WTC11 (cell line): Measurements from ENCODE around the gene BTNL9. TPM values are rescaled to one million over a fixed set of nuclear protein-coding genes. Genes with fewer than 3 reads are reported as not detected.

Experiments
- ATAC-seq: fragments of 200-7000 bp; cut with Tn5 transposase; 2 replicates; pipeline ENCODE4 v1.10.0; 2021; ENCODE audit warnings: mild to moderate bottlenecking, moderate library complexity
- CTCF ChIA-PET: fragments of 300-600 bp; sonication (Branson Sonifier 250); formaldehyde crosslinking; loops from one replicate; lab custom pipeline; 2021; ENCODE audit warnings: antibody characterized with exemption; lab: Charles Lee
- POLR2A ChIA-PET: fragments of 350-600 bp; sonication (Branson Sonifier 250); formaldehyde crosslinking; loops from one replicate; lab custom pipeline; 2021; ENCODE audit warnings: antibody characterized with exemption; lab: Charles Lee
- DNase-seq: peaks from one replicate; pipeline ENCODE4 v3.0.0; 2021; ENCODE audit warnings: low spot score
- H3K27ac Mint-ChIP-seq: 2 replicates; pipeline ENCODE4 v1.8.0; 2021; ENCODE audit warnings: mixed read lengths
- H3K27me3 Mint-ChIP-seq: 2 replicates; pipeline ENCODE4 v1.8.0; 2021; ENCODE audit warnings: low read depth, mild to moderate bottlenecking, moderate library complexity, mixed read lengths
- H3K36me3 Mint-ChIP-seq: 2 replicates; pipeline ENCODE4 v1.8.0; 2021; ENCODE audit warnings: mixed read lengths
- H3K4me1 Mint-ChIP-seq: 2 replicates; pipeline ENCODE4 v1.8.0; 2022; ENCODE audit warnings: mixed read lengths
- H3K4me3 Mint-ChIP-seq: 2 replicates; pipeline ENCODE4 v1.8.0; 2021; ENCODE audit warnings: mild to moderate bottlenecking, moderate library complexity, mixed read lengths
- H3K9me3 Mint-ChIP-seq: 2 replicates; pipeline ENCODE4 v1.8.0; 2021; ENCODE audit warnings: mixed read lengths
- EMX1 ChIP-seq: fragments of 250-450 bp; sonication (Bioruptor Pico); IDR thresholded peaks from 2 replicates; pipeline ENCODE4 v1.8.0; 2021; ENCODE audit warnings: mild to moderate bottlenecking
- FOXP1 ChIP-seq: sonication (generic); formaldehyde crosslinking; IDR thresholded peaks from 2 replicates; pipeline ENCODE4 v1.8.0; 2022; ENCODE audit warnings: missing genetic modification reagents, mild to moderate bottlenecking, moderate library complexity, borderline replicate concordance
- GTF2I ChIP-seq: fragments of 250-450 bp; sonication (Bioruptor Pico); conservative IDR thresholded peaks from 2 replicates; pipeline ENCODE4 v1.4.0; 2021; ENCODE audit warnings: mild to moderate bottlenecking
- IRF2 ChIP-seq: sonication (generic); formaldehyde crosslinking; IDR thresholded peaks from 2 replicates; pipeline ENCODE4 v1.8.0; 2022; ENCODE audit warnings: low read depth, missing genetic modification reagents, borderline replicate concordance
- KAT7 ChIP-seq: sonication (generic); formaldehyde crosslinking; IDR thresholded peaks from 2 replicates; pipeline ENCODE4 v1.8.1; 2023; ENCODE audit warnings: missing genetic modification reagents, mild to moderate bottlenecking, borderline replicate concordance
- NFATC4 ChIP-seq: fragments of 250-450 bp; sonication (Bioruptor Pico); IDR thresholded peaks from 2 replicates; pipeline ENCODE4 v1.9.0; 2021; ENCODE audit warnings: mild to moderate bottlenecking
- NFE2L1 ChIP-seq: sonication (generic); formaldehyde crosslinking; IDR thresholded peaks from 2 replicates; pipeline ENCODE4 v1.8.1; 2023; ENCODE audit warnings: missing genetic modification reagents
- NR2C2 ChIP-seq: sonication (generic); formaldehyde crosslinking; IDR thresholded peaks from 2 replicates; pipeline ENCODE4 v1.8.0; 2022; ENCODE audit warnings: mild to moderate bottlenecking, missing genetic modification reagents
- SMAD4 ChIP-seq: sonication (generic); formaldehyde crosslinking; IDR thresholded peaks from 2 replicates; pipeline ENCODE4 v1.8.0; 2022; ENCODE audit warnings: mild to moderate bottlenecking, missing genetic modification reagents
- TEAD4 ChIP-seq: sonication (generic); formaldehyde crosslinking; IDR thresholded peaks from 2 replicates; pipeline ENCODE4 v1.8.0; 2022; ENCODE audit warnings: mild to moderate bottlenecking, missing genetic modification reagents
- ZNF396 ChIP-seq: fragments of 250-450 bp; sonication (Bioruptor Pico); IDR thresholded peaks from 2 replicates; pipeline ENCODE4 v1.8.0; 2021; ENCODE audit warnings: mild to moderate bottlenecking, moderate library complexity, borderline replicate concordance
- ZNF671 ChIP-seq: fragments of 250-450 bp; sonication (Bioruptor Pico); IDR thresholded peaks from 2 replicates; pipeline ENCODE4 v1.8.0; 2021; ENCODE audit warnings: mild to moderate bottlenecking
- total RNA-seq: library from RNA; stranded (reverse); gene quantifications from 3 replicates; pipeline ENCODE4 v1.2.3, GENCODE V29; 2021
- TF ChIP-seq, protein P1 (sequence below): sonication (generic); formaldehyde crosslinking; IDR thresholded peaks from 2 replicates; pipeline ENCODE4 v1.8.1; 2022; ENCODE audit warnings: missing genetic modification reagents, borderline replicate concordance
- TF ChIP-seq, protein P2 (sequence below): sonication (generic); formaldehyde crosslinking; IDR thresholded peaks from 2 replicates; pipeline ENCODE4 v1.8.0; 2022; ENCODE audit warnings: missing genetic modification reagents
- TF ChIP-seq, protein P3 (sequence below): sonication (generic); formaldehyde crosslinking; IDR thresholded peaks from 2 replicates; pipeline ENCODE4 v1.8.0; 2023; ENCODE audit warnings: mild to moderate bottlenecking, missing genetic modification reagents
- TF ChIP-seq, protein P4 (sequence below): sonication (generic); formaldehyde crosslinking; IDR thresholded peaks from 2 replicates; pipeline ENCODE4 v1.8.1; 2022; ENCODE audit warnings: mild to moderate bottlenecking, missing genetic modification reagents, moderate library complexity, borderline replicate concordance
- TF ChIP-seq, protein P5 (sequence below): sonication (generic); formaldehyde crosslinking; IDR thresholded peaks from 2 replicates; pipeline ENCODE4 v1.8.1; 2023; ENCODE audit warnings: mild to moderate bottlenecking, missing genetic modification reagents, moderate library complexity
- TF ChIP-seq, protein P6 (sequence below): sonication (generic); formaldehyde crosslinking; IDR thresholded peaks from 2 replicates; pipeline ENCODE4 v1.8.1; 2022; ENCODE audit warnings: low read depth, missing genetic modification reagents, borderline replicate concordance
- TF ChIP-seq, protein P7 (sequence below): fragments of 250-450 bp; sonication (Bioruptor Pico); IDR thresholded peaks from 2 replicates; pipeline ENCODE4 v1.9.0; 2021; ENCODE audit warnings: mild to moderate bottlenecking, borderline replicate concordance

Gene BTNL9
- total RNA-seq, 1 experiment from 2014 or later: 3.4 TPM

DNA sequence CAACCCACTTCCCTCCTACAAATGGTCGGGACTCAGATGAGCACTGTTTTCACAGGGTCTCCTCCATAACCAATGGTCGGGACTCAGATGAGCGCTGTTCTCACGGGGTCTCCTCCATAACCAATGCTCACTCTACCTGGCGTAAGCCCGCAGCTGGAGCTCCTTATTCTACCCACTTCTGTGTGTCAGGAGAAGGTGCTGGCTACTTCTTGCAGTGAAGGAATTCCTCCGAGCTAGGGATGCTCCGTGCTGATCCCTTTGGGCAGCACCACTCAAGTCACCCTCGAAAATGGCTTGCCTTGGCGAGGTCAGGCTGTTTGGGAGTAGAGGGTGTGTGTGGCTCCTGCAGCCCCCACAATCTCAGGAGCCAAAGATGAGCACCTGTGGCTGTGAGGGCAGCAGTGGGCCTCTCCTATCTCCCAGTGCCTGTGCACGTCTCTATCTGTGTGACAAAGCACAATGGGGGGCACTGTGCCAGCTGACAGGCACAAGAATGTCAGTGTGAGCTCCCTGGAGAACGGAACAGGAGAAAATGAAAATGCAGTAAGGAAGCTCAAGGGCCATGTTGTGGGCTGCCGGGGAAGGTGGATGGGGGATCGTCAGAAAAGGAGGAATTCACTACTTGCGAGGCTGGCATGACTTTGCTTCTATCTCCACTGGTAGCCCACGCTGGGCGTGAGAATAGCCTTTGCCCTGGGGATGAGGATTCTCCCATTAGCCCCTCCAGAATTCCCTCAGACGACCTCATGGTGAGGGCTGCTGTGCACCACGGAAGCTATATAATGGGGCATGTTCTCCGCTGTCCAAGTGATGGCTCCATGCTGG is 3.9 kb upstream of the BTNL9 start:
- CTCF ChIA-PET: interaction anchor here (0.6 to 2.1 kb wide), 6 partner anchors 9 to 167 kb away, joined by 3 to 6 read pairs (median 3); no protein-coding TSS in a partner anchor
- peaks cover 13% of the 10 kb centered on the region for H3K27me3 Mint-ChIP-seq
- DNase-seq: no peak

More for the DNA sequence above, 3.9 kb upstream of the BTNL9 start:
- TF ChIP-seq EMX1 (CRISPR knock-in tag): no peak
- TF ChIP-seq KAT7 (CRISPR knock-in tag): no peak
- no peak for TF ChIP-seq IRF2 (CRISPR knock-in tag)
- TF ChIP-seq, protein P1, sequence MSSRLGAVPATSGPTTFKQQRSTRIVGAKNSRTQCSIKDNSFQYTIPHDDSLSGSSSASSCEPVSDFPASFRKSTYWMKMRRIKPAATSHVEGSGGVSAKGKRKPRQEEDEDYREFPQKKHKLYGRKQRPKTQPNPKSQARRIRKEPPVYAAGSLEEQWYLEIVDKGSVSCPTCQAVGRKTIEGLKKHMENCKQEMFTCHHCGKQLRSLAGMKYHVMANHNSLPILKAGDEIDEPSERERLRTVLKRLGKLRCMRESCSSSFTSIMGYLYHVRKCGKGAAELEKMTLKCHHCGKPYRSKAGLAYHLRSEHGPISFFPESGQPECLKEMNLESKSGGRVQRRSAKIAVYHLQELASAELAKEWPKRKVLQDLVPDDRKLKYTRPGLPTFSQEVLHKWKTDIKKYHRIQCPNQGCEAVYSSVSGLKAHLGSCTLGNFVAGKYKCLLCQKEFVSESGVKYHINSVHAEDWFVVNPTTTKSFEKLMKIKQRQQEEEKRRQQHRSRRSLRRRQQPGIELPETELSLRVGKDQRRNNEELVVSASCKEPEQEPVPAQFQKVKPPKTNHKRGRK (CRISPR knock-in tag): no peak
- TF ChIP-seq, protein P2, sequence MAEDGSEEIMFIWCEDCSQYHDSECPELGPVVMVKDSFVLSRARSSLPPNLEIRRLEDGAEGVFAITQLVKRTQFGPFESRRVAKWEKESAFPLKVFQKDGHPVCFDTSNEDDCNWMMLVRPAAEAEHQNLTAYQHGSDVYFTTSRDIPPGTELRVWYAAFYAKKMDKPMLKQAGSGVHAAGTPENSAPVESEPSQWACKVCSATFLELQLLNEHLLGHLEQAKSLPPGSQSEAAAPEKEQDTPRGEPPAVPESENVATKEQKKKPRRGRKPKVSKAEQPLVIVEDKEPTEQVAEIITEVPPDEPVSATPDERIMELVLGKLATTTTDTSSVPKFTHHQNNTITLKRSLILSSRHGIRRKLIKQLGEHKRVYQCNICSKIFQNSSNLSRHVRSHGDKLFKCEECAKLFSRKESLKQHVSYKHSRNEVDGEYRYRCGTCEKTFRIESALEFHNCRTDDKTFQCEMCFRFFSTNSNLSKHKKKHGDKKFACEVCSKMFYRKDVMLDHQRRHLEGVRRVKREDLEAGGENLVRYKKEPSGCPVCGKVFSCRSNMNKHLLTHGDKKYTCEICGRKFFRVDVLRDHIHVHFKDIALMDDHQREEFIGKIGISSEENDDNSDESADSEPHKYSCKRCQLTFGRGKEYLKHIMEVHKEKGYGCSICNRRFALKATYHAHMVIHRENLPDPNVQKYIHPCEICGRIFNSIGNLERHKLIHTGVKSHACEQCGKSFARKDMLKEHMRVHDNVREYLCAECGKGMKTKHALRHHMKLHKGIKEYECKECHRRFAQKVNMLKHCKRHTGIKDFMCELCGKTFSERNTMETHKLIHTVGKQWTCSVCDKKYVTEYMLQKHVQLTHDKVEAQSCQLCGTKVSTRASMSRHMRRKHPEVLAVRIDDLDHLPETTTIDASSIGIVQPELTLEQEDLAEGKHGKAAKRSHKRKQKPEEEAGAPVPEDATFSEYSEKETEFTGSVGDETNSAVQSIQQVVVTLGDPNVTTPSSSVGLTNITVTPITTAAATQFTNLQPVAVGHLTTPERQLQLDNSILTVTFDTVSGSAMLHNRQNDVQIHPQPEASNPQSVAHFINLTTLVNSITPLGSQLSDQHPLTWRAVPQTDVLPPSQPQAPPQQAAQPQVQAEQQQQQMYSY: no peak
- TF ChIP-seq ZNF396 (CRISPR knock-in tag): no peak
- TF ChIP-seq, protein P3, sequence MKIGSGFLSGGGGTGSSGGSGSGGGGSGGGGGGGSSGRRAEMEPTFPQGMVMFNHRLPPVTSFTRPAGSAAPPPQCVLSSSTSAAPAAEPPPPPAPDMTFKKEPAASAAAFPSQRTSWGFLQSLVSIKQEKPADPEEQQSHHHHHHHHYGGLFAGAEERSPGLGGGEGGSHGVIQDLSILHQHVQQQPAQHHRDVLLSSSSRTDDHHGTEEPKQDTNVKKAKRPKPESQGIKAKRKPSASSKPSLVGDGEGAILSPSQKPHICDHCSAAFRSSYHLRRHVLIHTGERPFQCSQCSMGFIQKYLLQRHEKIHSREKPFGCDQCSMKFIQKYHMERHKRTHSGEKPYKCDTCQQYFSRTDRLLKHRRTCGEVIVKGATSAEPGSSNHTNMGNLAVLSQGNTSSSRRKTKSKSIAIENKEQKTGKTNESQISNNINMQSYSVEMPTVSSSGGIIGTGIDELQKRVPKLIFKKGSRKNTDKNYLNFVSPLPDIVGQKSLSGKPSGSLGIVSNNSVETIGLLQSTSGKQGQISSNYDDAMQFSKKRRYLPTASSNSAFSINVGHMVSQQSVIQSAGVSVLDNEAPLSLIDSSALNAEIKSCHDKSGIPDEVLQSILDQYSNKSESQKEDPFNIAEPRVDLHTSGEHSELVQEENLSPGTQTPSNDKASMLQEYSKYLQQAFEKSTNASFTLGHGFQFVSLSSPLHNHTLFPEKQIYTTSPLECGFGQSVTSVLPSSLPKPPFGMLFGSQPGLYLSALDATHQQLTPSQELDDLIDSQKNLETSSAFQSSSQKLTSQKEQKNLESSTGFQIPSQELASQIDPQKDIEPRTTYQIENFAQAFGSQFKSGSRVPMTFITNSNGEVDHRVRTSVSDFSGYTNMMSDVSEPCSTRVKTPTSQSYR (CRISPR knock-in tag): no peak
- TF ChIP-seq, protein P4, sequence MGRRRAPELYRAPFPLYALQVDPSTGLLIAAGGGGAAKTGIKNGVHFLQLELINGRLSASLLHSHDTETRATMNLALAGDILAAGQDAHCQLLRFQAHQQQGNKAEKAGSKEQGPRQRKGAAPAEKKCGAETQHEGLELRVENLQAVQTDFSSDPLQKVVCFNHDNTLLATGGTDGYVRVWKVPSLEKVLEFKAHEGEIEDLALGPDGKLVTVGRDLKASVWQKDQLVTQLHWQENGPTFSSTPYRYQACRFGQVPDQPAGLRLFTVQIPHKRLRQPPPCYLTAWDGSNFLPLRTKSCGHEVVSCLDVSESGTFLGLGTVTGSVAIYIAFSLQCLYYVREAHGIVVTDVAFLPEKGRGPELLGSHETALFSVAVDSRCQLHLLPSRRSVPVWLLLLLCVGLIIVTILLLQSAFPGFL (CRISPR knock-in tag): no peak
- no peak for TF ChIP-seq ZNF671 (CRISPR knock-in tag)
- no peak for TF ChIP-seq FOXP1
- no peak for TF ChIP-seq NFATC4
- no peak for TF ChIP-seq GTF2I (CRISPR knock-in tag)
- no peak for TF ChIP-seq NR2C2
- no peak for TF ChIP-seq NFE2L1 (CRISPR knock-in tag)
- TF ChIP-seq, protein P5, sequence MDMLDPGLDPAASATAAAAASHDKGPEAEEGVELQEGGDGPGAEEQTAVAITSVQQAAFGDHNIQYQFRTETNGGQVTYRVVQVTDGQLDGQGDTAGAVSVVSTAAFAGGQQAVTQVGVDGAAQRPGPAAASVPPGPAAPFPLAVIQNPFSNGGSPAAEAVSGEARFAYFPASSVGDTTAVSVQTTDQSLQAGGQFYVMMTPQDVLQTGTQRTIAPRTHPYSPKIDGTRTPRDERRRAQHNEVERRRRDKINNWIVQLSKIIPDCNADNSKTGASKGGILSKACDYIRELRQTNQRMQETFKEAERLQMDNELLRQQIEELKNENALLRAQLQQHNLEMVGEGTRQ (CRISPR knock-in tag): no peak
- TF ChIP-seq, protein P6, sequence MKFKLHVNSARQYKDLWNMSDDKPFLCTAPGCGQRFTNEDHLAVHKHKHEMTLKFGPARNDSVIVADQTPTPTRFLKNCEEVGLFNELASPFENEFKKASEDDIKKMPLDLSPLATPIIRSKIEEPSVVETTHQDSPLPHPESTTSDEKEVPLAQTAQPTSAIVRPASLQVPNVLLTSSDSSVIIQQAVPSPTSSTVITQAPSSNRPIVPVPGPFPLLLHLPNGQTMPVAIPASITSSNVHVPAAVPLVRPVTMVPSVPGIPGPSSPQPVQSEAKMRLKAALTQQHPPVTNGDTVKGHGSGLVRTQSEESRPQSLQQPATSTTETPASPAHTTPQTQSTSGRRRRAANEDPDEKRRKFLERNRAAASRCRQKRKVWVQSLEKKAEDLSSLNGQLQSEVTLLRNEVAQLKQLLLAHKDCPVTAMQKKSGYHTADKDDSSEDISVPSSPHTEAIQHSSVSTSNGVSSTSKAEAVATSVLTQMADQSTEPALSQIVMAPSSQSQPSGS (CRISPR knock-in tag): no peak
- no peak for TF ChIP-seq TEAD4 (CRISPR knock-in tag)
- no peak for TF ChIP-seq SMAD4 (CRISPR knock-in tag)
- TF ChIP-seq, protein P7, sequence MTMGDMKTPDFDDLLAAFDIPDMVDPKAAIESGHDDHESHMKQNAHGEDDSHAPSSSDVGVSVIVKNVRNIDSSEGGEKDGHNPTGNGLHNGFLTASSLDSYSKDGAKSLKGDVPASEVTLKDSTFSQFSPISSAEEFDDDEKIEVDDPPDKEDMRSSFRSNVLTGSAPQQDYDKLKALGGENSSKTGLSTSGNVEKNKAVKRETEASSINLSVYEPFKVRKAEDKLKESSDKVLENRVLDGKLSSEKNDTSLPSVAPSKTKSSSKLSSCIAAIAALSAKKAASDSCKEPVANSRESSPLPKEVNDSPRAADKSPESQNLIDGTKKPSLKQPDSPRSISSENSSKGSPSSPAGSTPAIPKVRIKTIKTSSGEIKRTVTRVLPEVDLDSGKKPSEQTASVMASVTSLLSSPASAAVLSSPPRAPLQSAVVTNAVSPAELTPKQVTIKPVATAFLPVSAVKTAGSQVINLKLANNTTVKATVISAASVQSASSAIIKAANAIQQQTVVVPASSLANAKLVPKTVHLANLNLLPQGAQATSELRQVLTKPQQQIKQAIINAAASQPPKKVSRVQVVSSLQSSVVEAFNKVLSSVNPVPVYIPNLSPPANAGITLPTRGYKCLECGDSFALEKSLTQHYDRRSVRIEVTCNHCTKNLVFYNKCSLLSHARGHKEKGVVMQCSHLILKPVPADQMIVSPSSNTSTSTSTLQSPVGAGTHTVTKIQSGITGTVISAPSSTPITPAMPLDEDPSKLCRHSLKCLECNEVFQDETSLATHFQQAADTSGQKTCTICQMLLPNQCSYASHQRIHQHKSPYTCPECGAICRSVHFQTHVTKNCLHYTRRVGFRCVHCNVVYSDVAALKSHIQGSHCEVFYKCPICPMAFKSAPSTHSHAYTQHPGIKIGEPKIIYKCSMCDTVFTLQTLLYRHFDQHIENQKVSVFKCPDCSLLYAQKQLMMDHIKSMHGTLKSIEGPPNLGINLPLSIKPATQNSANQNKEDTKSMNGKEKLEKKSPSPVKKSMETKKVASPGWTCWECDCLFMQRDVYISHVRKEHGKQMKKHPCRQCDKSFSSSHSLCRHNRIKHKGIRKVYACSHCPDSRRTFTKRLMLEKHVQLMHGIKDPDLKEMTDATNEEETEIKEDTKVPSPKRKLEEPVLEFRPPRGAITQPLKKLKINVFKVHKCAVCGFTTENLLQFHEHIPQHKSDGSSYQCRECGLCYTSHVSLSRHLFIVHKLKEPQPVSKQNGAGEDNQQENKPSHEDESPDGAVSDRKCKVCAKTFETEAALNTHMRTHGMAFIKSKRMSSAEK (CRISPR knock-in tag): no peak
- POLR2A ChIA-PET: interaction anchor here (0.5 kb wide), 1 partner anchor 449 kb away, joined by 3 read pairs; no protein-coding TSS in a partner anchor
- Mint-ChIP-seq H3K4me1 (peaks cover 24% of the 10 kb centered on the region), H3K4me3 (no peak overlapping the region), H3K27ac (no peak overlapping the region), H3K9me3 (peaks cover 18% of the 10 kb centered on the region), H3K36me3 (0 out of 2 replicates have a peak, but pooled peaks cover 2% of the 10 kb centered on the region)
- ATAC-seq: no peak
